ENCODE results near the gene ITGB5. TPM values are rescaled to one million over a fixed set of nuclear protein-coding genes. Genes with fewer than 3 reads are reported as not detected.

ITGB5 gene
- total RNA-seq, 2 experiments from 2014 or later = 0.52 to 1.5 TPM

DNA sequence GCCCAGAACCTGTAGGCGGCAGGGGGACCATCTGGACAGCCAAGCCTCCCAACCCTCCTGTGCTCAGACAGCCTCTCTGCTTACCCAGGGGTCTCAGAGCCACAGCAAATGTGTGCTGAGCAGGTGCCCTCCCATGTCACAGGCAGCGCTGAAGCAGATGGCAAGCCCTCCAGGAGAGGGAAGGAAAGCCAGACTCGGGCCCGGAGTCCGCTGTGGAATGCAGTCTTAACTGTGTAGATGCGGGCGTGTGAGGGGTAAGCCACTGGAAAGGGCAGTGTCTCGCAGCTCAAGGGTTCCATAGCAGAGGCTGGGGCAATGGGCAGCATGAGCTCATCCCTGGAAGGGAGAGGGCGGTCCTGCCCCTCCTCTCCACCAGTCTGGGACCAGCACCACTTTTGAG is 111.3 kb downstream of the ITGB5 start:
- no peaks in the 10 kb centered on the region for H3K36me3 Mint-ChIP-seq
- ChIA-PET POLR2A (no interaction called here), CTCF (interaction anchor here (1.5 kb wide), 1 partner anchor 15 kb away, joined by 4 read pairs; no protein-coding TSS in a partner anchor)
- no peaks in the 10 kb centered on the region for H3K9me3 Mint-ChIP-seq
- peaks cover 6% of the 10 kb centered on the region for H3K4me1 Mint-ChIP-seq (ENCODE audit: low read depth)
- intact Hi-C loops (cut with micrococcal nuclease) = no loop called here
- no peak overlapping the region for H3K4me3 Mint-ChIP-seq
- H3K27me3 Mint-ChIP-seq = peaks cover 11% of the 10 kb centered on the region
- DNase-seq = no peak
- H3K27ac Mint-ChIP-seq = no peak overlapping the region

DNA sequence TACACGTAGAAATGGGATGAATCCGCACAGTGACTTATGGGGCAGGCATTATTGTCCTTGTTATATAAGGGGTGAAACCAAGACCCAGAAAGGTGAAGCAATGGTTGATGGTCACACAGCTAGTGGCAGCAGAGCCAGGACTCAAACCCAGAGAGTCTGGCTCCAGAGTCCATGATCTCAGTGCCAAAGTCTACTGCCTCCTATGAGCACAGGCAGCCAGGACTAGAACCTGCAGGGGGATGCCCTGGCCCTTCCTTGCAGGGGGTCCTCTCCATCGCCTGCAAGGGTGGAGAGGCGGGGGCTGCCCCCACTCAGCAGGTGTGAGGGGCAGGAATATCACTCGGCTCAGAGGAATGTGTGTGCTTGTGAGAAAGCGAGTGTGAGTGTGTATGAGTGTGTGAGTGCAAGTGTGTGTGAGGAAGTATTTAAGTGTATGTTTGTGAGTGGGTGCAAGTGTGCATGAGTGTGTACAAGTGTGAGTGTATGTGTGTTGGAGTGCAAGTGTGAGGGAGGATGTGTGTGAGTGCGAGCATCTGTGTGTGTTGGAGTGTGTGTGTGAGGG is 112.2 kb downstream of the ITGB5 start:
- Mint-ChIP-seq H3K27me3 (peaks cover 11% of the 10 kb centered on the region), H3K27ac (no peak overlapping the region), H3K36me3 (no peaks in the 10 kb centered on the region), H3K4me3 (no peak overlapping the region), H3K4me1 (ENCODE audit: low read depth) (no peaks in the 10 kb centered on the region), H3K9me3 (no peaks in the 10 kb centered on the region)
- ChIA-PET POLR2A (no interaction called here), CTCF (interaction anchor here (0.7 kb wide), 1 partner anchor 127 kb away, joined by 4 read pairs; no protein-coding TSS in a partner anchor)
- intact Hi-C loops (cut with micrococcal nuclease) = no loop called here
- no peak for DNase-seq

DNA sequence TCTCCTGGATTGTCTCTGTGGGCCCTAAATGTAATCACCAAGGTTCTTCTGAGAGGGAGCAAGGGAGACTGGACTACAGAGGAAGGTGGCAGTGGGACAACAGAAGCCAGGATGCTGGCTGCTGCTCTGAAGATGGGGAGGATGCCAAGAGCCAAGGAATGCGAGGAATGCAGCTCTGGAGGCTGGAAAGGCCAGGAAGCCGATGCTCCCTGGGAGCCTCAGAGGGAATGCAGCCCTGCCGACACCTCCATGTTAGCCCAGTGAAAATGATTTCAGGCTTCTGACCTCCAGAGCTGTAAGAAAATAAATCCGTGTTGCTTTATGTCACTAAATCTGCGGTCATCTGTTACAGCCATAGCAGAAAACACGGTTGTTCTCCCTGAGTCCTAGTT is 112.8 kb downstream of the ITGB5 start:
- H3K27me3 Mint-ChIP-seq = peaks cover 11% of the 10 kb centered on the region
- no peaks in the 10 kb centered on the region for H3K9me3 Mint-ChIP-seq
- no peaks in the 10 kb centered on the region for H3K4me1 Mint-ChIP-seq (ENCODE audit: low read depth)
- H3K27ac Mint-ChIP-seq = no peak overlapping the region
- H3K4me3 Mint-ChIP-seq = no peak overlapping the region
- DNase-seq = no peak
- H3K36me3 Mint-ChIP-seq = no peaks in the 10 kb centered on the region
- ChIA-PET POLR2A (no interaction called here), CTCF (interaction anchor here (0.6 to 0.7 kb wide), 2 partner anchors 51 to 128 kb away, joined by 3 to 4 read pairs; no protein-coding TSS in a partner anchor)
- intact Hi-C loops (cut with micrococcal nuclease) = no loop called here

DNA sequence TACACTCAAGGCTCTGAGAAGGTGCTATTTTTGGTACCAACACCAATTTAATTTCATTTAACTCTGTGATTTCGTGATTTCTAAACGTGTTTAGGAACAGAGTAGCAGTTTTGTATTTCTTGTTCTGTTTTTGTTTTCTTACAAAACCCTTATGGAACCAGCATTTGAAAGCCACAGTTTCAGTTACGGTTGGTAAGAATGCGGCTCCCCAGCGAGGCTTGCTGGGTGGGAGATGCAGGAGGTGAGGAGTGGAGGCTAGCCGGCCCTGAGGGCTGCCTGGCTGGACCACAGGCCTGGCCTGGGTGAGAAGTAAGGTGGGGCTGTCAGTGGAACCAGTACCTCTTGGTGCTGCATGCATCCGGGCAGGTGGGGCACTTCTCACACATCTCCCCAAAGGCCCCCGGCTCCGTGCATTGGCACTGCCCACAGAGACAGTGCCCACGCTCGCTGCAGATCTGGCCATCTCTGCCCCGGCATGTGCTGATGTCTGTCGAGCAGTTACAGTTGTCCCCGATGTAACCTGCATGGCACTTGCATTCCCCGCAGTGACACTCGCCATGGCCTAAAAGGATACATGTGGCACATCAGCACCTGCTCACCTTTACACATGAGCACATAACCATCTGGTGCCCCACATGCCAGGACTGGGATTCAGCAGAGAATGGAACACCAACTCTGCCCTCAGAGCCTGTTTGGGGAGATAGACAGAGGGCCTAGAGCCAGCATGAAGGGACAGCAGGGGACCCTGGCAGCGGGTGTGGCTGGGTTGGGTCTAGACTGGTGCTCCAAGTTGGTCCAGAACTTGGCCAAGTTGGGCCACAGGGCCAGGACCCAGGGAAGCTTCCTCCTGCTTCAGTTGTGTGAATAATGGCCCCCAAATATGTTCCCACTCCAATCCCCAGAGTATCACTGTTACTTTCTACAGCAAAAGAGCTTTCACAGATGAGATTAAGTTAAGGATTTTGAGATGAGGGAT is 113.5 kb downstream of the ITGB5 start:
- DNase-seq = no peak
- CTCF ChIA-PET = interaction anchor here (0.6 to 0.7 kb wide), 2 partner anchors 50 to 128 kb away, joined by 3 to 4 read pairs; no protein-coding TSS in a partner anchor
- no peaks in the 10 kb centered on the region for H3K9me3 Mint-ChIP-seq
- no peaks in the 10 kb centered on the region for H3K4me1 Mint-ChIP-seq (ENCODE audit: low read depth)
- POLR2A ChIA-PET = no interaction called here
- intact Hi-C loops (cut with micrococcal nuclease) = no loop called here
- no peak overlapping the region for H3K27ac Mint-ChIP-seq
- H3K36me3 Mint-ChIP-seq = no peaks in the 10 kb centered on the region
- H3K27me3 Mint-ChIP-seq = peaks cover 8% of the 10 kb centered on the region
- H3K4me3 Mint-ChIP-seq = no peak overlapping the region

DNA sequence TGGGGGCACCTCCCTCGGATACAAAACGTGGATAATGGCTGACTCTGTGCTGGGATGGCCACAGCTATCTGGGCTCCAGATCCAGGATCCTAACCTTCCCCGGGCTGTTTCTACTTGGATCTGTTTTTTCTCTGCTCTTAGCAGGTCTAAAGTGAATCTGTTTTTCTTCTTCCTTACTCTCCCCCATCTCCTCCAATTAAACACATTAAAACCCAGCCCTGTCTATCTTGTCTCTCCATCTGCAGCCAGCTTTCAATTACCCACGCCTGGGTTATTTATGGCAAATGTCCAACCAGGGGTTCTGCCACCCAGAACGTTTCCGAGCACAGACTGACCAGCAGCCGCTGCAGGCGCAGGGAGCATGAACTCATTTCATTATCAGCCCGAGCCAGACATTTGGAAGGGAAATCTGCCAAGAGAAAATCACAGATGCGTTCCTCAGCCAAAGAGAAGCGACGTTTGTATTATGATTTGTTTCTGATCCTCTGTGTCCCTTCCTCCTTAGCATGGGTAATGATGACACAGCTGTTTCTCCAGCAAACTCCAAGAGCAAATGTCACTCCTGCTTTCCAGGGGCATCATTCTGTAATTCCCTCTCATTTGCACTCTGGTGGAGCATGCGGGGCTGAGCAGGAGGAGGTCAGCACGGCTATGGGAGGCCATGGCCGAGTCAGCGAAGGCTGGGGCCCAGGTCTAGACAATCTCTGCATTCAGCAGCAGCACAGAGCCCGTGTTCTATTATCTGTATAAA is 114.9 kb downstream of the ITGB5 start:
- ChIA-PET CTCF (interaction anchor here (2.5 kb wide), 1 partner anchor 11 kb away, joined by 13 read pairs; no protein-coding TSS in a partner anchor), POLR2A (no interaction called here)
- H3K4me1 Mint-ChIP-seq (ENCODE audit: low read depth) = no peaks in the 10 kb centered on the region
- peaks cover 4% of the 10 kb centered on the region for H3K27me3 Mint-ChIP-seq
- intact Hi-C loops (cut with micrococcal nuclease) = no loop called here
- no peaks in the 10 kb centered on the region for H3K9me3 Mint-ChIP-seq
- DNase-seq = no peak
- H3K36me3 Mint-ChIP-seq = no peaks in the 10 kb centered on the region
- H3K27ac Mint-ChIP-seq = no peak overlapping the region
- H3K4me3 Mint-ChIP-seq = no peak overlapping the region

DNA sequence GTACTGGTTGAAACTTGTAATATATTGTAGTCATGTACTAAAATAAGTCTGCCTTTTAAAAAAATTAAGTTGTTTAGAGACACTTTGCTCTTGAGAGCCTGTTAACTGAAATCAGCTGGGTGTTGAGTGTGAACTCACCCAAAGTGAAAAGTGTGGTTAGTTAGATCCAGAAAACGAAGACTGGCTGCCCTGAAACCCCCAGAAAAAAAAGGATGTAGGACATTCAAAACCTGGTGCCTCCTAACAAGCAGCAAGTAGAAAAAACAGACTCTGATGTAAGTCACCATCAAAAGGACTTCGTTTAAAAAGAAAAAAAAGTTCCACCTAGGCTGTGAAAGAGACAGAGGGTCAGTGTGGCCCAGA is 116.1 kb downstream of the ITGB5 start:
- Mint-ChIP-seq H3K36me3 (no peaks in the 10 kb centered on the region), H3K4me1 (ENCODE audit: low read depth) (no peaks in the 10 kb centered on the region), H3K27me3 (peaks cover 4% of the 10 kb centered on the region), H3K27ac (no peak overlapping the region), H3K4me3 (no peak overlapping the region), H3K9me3 (no peaks in the 10 kb centered on the region)
- intact Hi-C loops (cut with micrococcal nuclease) = no loop called here
- ChIA-PET POLR2A (interaction anchor here (0.5 kb wide), 1 partner anchor 854 kb away, joined by 7 read pairs; no protein-coding TSS in a partner anchor), CTCF (interaction anchor here (2.4 to 2.5 kb wide), 2 partner anchors 10 to 130 kb away, joined by 13 to 17 read pairs; no protein-coding TSS in a partner anchor)
- DNase-seq = no peak

DNA sequence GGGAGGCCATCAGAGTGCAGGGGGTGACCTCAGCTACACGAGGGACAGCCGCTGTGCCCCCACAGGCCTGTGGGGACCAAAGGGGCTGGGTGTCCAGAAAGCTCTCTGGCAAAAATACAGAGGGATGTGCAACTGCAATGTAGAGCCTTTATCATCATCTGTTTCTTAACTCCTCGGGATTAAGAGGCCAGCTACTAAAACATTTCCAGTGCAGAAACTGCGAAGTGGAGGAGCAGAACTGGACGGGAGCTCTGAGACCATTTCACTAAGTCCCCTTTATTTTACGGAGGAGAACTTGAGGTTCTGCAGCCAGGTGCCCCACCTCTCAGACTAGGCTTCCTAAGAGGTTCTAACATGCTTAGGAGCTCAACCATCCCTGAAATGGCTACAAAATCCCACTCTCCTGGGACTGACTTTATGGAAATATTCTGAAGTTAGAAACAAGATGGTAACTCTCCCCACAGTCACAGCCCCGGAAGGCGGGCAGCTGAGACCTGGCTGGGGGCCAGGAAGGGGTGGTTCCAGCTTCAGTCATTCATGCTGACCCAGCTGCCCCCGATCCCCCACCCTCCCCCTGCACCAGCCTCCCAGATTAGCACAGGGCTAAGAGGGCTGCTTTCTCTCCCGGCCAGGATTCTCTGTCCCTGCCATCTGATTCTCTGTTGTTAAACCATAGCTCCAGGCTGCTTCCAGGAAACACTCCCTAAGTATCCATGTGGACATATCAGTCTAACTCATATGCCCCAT is 116.7 kb downstream of the ITGB5 start:
- Mint-ChIP-seq H3K9me3 (no peaks in the 10 kb centered on the region), H3K36me3 (no peaks in the 10 kb centered on the region), H3K27ac (no peak overlapping the region), H3K4me1 (ENCODE audit: low read depth) (no peaks in the 10 kb centered on the region), H3K4me3 (no peak overlapping the region), H3K27me3 (peaks cover 4% of the 10 kb centered on the region)
- ChIA-PET POLR2A (interaction anchor here (0.5 to 0.6 kb wide), 2 partner anchors 825 to 854 kb away, joined by 3 to 7 read pairs; no protein-coding TSS in a partner anchor), CTCF (interaction anchor here (2.4 to 2.5 kb wide), 2 partner anchors 10 to 131 kb away, joined by 13 to 17 read pairs; no protein-coding TSS in a partner anchor)
- no peak for DNase-seq
- intact Hi-C loops (cut with micrococcal nuclease) = no loop called here

DNA sequence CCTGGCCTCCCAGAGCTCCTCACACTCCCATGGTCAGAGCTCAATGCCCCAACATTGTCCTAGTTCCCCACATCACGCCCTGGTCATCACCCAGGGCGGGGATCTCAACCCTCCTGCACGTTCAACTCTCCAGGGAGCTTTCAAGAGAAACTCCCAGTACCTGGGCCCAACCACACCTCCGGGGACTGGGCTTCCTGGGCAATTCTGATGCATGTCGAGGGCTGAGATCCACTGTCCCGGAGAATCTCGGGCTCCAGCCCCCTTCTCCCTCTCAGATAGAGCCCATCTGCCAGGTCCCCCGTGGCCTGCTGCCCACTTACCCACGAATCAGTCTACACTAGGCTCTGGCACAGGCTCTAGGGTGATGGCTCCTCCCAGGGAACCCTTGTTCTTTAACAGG is 117.7 kb downstream of the ITGB5 start:
- DNase-seq = no peak
- H3K4me1 Mint-ChIP-seq (ENCODE audit: low read depth) = no peaks in the 10 kb centered on the region
- H3K27ac Mint-ChIP-seq = no peak overlapping the region
- peaks cover 4% of the 10 kb centered on the region for H3K27me3 Mint-ChIP-seq
- H3K9me3 Mint-ChIP-seq = no peaks in the 10 kb centered on the region
- no peak overlapping the region for H3K4me3 Mint-ChIP-seq
- CTCF ChIA-PET = interaction anchor here (2.4 kb wide), 1 partner anchor 132 kb away, joined by 17 read pairs; no protein-coding TSS in a partner anchor
- no peaks in the 10 kb centered on the region for H3K36me3 Mint-ChIP-seq
- intact Hi-C loops (cut with micrococcal nuclease) = no loop called here
- POLR2A ChIA-PET = no interaction called here

DNA sequence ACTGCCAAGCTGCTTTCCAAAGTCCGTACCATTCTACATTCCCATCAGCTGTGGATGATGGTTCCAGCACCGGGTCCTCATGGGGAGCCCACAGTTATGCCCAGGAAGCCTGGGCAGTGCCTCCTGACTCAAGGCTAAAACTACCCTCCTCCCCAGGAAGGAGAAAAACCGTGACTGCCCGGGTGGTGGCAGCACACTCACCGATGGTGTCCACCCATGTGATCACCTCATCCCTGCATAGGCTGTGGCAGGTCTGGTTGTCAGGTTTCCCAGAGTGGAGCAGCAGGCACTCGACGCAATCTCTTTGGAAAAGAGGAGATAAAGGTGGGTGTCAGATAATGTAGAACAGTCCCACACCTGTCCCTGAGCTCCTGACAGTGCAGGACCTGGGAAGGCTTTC is 118.4 kb downstream of the ITGB5 start:
- CTCF ChIA-PET = interaction anchor here (2.0 to 2.4 kb wide), 2 partner anchors 133 kb away, joined by 15 to 17 read pairs; no protein-coding TSS in a partner anchor
- peak; percentile 31 for DNase-seq
- H3K36me3 Mint-ChIP-seq = no peaks in the 10 kb centered on the region

DNA sequence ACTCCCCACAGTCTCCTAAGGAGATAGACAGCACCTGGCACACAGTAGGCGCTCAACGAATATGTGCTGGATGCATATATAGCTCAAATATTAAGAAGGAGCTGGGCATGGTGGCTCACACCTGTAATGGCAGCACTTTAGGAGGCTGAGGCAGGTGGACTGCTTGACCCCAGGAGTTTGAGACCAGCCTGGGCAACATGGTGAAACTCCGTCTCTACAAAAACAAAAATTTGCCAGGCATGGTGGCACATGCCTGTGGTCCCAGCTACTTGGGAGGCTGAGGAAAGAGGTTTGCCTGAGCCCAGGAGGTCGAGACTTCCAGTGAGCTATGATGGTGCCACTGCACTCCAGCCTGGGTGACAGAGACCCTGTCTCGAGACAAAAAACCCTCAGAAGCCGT is 119.5 kb downstream of the ITGB5 start:
- ChIA-PET CTCF (interaction anchor here (0.9 to 2.0 kb wide), 2 partner anchors 95 to 134 kb away, joined by 4 to 15 read pairs; no protein-coding TSS in a partner anchor), POLR2A (no interaction called here)
- no peaks in the 10 kb centered on the region for H3K9me3 Mint-ChIP-seq
- no peak overlapping the region for H3K4me3 Mint-ChIP-seq
- no peaks in the 10 kb centered on the region for H3K36me3 Mint-ChIP-seq
- H3K27me3 Mint-ChIP-seq = peaks cover 4% of the 10 kb centered on the region
- no peaks in the 10 kb centered on the region for H3K4me1 Mint-ChIP-seq (ENCODE audit: low read depth)
- intact Hi-C loops (cut with micrococcal nuclease) = no loop called here
- no peak overlapping the region for H3K27ac Mint-ChIP-seq
- no peak for DNase-seq

More for the DNA sequence above, 118.4 kb downstream of the ITGB5 start:
- H3K4me3 Mint-ChIP-seq = no peak overlapping the region
- no peaks in the 10 kb centered on the region for H3K9me3 Mint-ChIP-seq
- intact Hi-C loops (cut with micrococcal nuclease) = no loop called here
- H3K27me3 Mint-ChIP-seq = peaks cover 4% of the 10 kb centered on the region
- POLR2A ChIA-PET = no interaction called here
- H3K27ac Mint-ChIP-seq = no peak overlapping the region
- no peaks in the 10 kb centered on the region for H3K4me1 Mint-ChIP-seq (ENCODE audit: low read depth)

DNA sequence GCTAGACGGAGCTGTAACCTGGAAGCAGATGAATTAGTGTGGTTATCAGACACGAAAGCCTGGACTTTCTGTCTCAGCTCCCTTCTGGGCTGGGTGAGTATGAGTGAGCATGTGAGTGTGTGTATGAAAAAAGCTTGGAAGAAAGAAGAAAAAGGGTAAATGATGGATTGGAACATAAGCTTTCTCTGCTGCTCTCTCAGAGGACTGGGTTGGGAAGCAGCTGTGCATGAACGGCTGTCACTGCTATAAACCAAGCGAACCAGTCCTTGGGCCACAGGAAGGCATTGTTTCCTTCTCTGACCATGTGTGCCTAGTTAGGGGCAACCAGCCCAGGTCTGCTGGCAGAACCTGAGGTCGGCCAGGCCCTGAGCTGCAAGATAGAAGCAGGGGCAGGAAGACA is 119.9 kb downstream of the ITGB5 start:
- Mint-ChIP-seq H3K27ac (no peak overlapping the region), H3K4me1 (ENCODE audit: low read depth) (no peaks in the 10 kb centered on the region), H3K36me3 (no peaks in the 10 kb centered on the region), H3K4me3 (no peak overlapping the region), H3K9me3 (no peaks in the 10 kb centered on the region), H3K27me3 (peaks cover 2% of the 10 kb centered on the region)
- no peak for DNase-seq
- ChIA-PET CTCF (interaction anchor here (0.9 to 2.0 kb wide), 2 partner anchors 96 to 134 kb away, joined by 4 to 15 read pairs; no protein-coding TSS in a partner anchor), POLR2A (no interaction called here)
- intact Hi-C loops (cut with micrococcal nuclease) = no loop called here

All from activated CD4-positive, alpha-beta memory T cell treated with anti-CD3 and anti-CD28 coated beads for 36 hours (primary cell).